NCI-H774 (cell line): ENCODE results near the gene SEMG2.

Experiments used
- DNase-seq: peaks from one replicate; lab custom pipeline; 2025; lab: John Stamatoyannopoulos, UW

SEMG2 gene

GRCh38 chr20:45221076-45221475 lies at the start of gene SEMG2:
TSS of gene SEMG2 (plus strand) at chr20:45221373. CDS start at chr20:45221390, 17 bp downstream.
- DNase-seq: no peak

GRCh38 chr20:45173522-45173921 lies 47.7 kb upstream of the SEMG2 start:
- no peak for DNase-seq

GRCh38 chr20:45174434-45175364 lies 46.5 kb upstream of the SEMG2 start, which contains the start of gene PI3:
TSS of gene PI3 (plus strand) at chr20:45174902. CDS start at chr20:45174923, 21 bp downstream.
- DNase-seq: no peak

- DNase-seq: no peak
These were observed 44.5 kb upstream of the SEMG2 start for GRCh38 chr20:45176526-45177267.

GRCh38 chr20:45179166-45179565 lies 42.0 kb upstream of the SEMG2 start:
- DNase-seq: no peak

- no peak for DNase-seq
These were observed 39.5 kb upstream of the SEMG2 start for GRCh38 chr20:45181639-45182038.

GRCh38 chr20:45183084-45183483 lies 38.1 kb upstream of the SEMG2 start:
- DNase-seq: no peak

- no peak for DNase-seq
These were observed 33.5 kb upstream of the SEMG2 start for GRCh38 chr20:45187693-45188092.

GRCh38 chr20:45189067-45189609 lies 32.0 kb upstream of the SEMG2 start:
- no peak for DNase-seq

- no peak for DNase-seq
These were observed 31.3 kb upstream of the SEMG2 start for GRCh38 chr20:45189861-45190260.

GRCh38 chr20:45191926-45192325 lies 29.2 kb upstream of the SEMG2 start:
- DNase-seq: no peak

GRCh38 chr20:45193331-45193730 lies 27.8 kb upstream of the SEMG2 start:
- no peak for DNase-seq

GRCh38 chr20:45206725-45207124 lies 14.4 kb upstream of the SEMG2 start, which contains the start of gene SEMG1:
TSS of gene SEMG1 (plus strand) at chr20:45207033. CDS start at chr20:45207054, 21 bp downstream.
- DNase-seq: no peak

- DNase-seq: no peak
These were observed 11.2 kb upstream of the SEMG2 start for GRCh38 chr20:45209924-45210323.

GRCh38 chr20:45211569-45212474 lies 9.4 kb upstream of the SEMG2 start:
- no peak for DNase-seq

GRCh38 chr20:45212836-45213235 lies 8.3 kb upstream of the SEMG2 start:
- no peak for DNase-seq

GRCh38 chr20:45218124-45218523 lies 3.0 kb upstream of the SEMG2 start:
- DNase-seq: no peak

GRCh38 chr20:45218636-45219035 lies 2.5 kb upstream of the SEMG2 start:
- no peak for DNase-seq

- DNase-seq: no peak
These were observed 2.0 kb downstream of the SEMG2 start for GRCh38 chr20:45223136-45223535.

- DNase-seq: no peak
These were observed 5.1 kb downstream of the SEMG2 start for GRCh38 chr20:45226287-45226686.

GRCh38 chr20:45229264-45230056 lies 8.3 kb downstream of the SEMG2 start:
- no peak for DNase-seq
